DMS53 (cell line): ENCODE data around the gene CEP89.
A peak's percentile ranks its signal among the peaks of the same experiment; 100 is the strongest.
"Not testable (repeated sequence)": the region's sequence is repeated elsewhere in the genome, so short reads cannot be mapped to it uniquely, and the experiment has no call there.

Experiments used
- DNase-seq: peaks from one replicate; lab custom pipeline; 2025; lab: John Stamatoyannopoulos, UW

The CEP89 gene

GRCh38 chr19:32971715-32972540, at the start of gene CEP89, which contains the start of gene FAAP24:
Gene CEP89 (minus strand): TSS chr19:32971958. CDS start chr19:32971874, 84 bp downstream.
Gene FAAP24 (plus strand): TSS chr19:32972242. CDS start chr19:32973197, 955 bp downstream.
- peak; percentile 100 for DNase-seq

- not testable (repeated sequence) for DNase-seq
Measured at GRCh38 chr19:33010891-33011290, 39.1 kb upstream of the CEP89 start.

- DNase-seq, result no peak
Measured at GRCh38 chr19:33008738-33009137, 37.0 kb upstream of the CEP89 start.

GRCh38 chr19:33005440-33005839, 33.7 kb upstream of the CEP89 start:
- peak; percentile 92 for DNase-seq

- not testable (repeated sequence) for DNase-seq
Measured at GRCh38 chr19:33003424-33004024, 31.8 kb upstream of the CEP89 start.

- not testable (repeated sequence) for DNase-seq
Measured at GRCh38 chr19:33002126-33002865, 30.5 kb upstream of the CEP89 start.

- no peak for DNase-seq
Measured at GRCh38 chr19:33000910-33001309, 29.2 kb upstream of the CEP89 start.

GRCh38 chr19:33000510-33000909, 28.8 kb upstream of the CEP89 start:
- no peak for DNase-seq

GRCh38 chr19:32998722-32999121, 27.0 kb upstream of the CEP89 start:
- DNase-seq, result no peak

- no peak for DNase-seq
Measured at GRCh38 chr19:32997716-32998355, 26.1 kb upstream of the CEP89 start.

GRCh38 chr19:32997061-32997464, 25.3 kb upstream of the CEP89 start:
- peak; percentile 93 for DNase-seq

GRCh38 chr19:32995966-32996365, 24.2 kb upstream of the CEP89 start:
- DNase-seq, result not testable (repeated sequence)

GRCh38 chr19:32988724-32989123, 17.0 kb upstream of the CEP89 start:
- no peak for DNase-seq

- DNase-seq, result not testable (repeated sequence)
Measured at GRCh38 chr19:32988254-32988653, 16.5 kb upstream of the CEP89 start.

- not testable (repeated sequence) for DNase-seq
Measured at GRCh38 chr19:32982488-32982887, 10.7 kb upstream of the CEP89 start.

- DNase-seq, result not testable (repeated sequence)
Measured at GRCh38 chr19:32979807-32980206, 8.0 kb upstream of the CEP89 start.

- not testable (repeated sequence) for DNase-seq
Measured at GRCh38 chr19:32977813-32978212, 6.1 kb upstream of the CEP89 start.

GRCh38 chr19:32977280-32977679, 5.5 kb upstream of the CEP89 start:
- peak; percentile 81 for DNase-seq

GRCh38 chr19:32976223-32976805, 4.6 kb upstream of the CEP89 start:
- peak; percentile 87 for DNase-seq

GRCh38 chr19:32971012-32971595, 654 bp downstream of the CEP89 start:
- DNase-seq, result peak; percentile 54

- DNase-seq, result no peak
Measured at GRCh38 chr19:32969549-32969948, 2.2 kb downstream of the CEP89 start.
